Panc1 (cell line): ENCODE measurements around the gene ACACA. TPM values are rescaled to one million over a fixed set of nuclear protein-coding genes. Genes with fewer than 3 reads are reported as not detected.

ENCODE experiments used
- ATAC-seq: fragments of 200-7000 bp; cut with Tn5 transposase; 2 replicates; pipeline ENCODE4 v1.9.1; 2020; ENCODE audit warnings: mild to moderate bottlenecking, moderate library complexity
- BruUV-seq: library from RNA; stranded (reverse); fragments of 400-500 nt; replicated peaks from 2 replicates; lab custom pipeline; 2021; lab: Mats Ljungman, UMichigan
- CTCF ChIA-PET: fragments of 300-600 bp; sonication (Branson Sonifier 250); formaldehyde crosslinking; loops from one replicate; lab custom pipeline; 2022; ENCODE audit warnings: antibody characterized with exemption; lab: Charles Lee
- POLR2A ChIA-PET: fragments of 300-600 bp; sonication (Branson Sonifier 250); formaldehyde crosslinking; loops from one replicate; lab custom pipeline; 2022; ENCODE audit warnings: antibody characterized with exemption; lab: Charles Lee
- DNase-seq: peaks from one replicate; pipeline ENCODE4 v3.0.0-alpha.2; 2010; ENCODE audit warnings: low read depth, low spot score
- H3K27ac ChIP-seq: 2 replicates; pipeline ENCODE4 v1.5.1; 2011; ENCODE audit warnings: mild to moderate bottlenecking, low read length, inconsistent platforms
- H3K27me3 ChIP-seq: fragments of 200-500 bp; sonication (Bioruptor generic); 2 replicates; pipeline ENCODE4 v1.6.0; 2014; ENCODE audit warnings: low read length, inconsistent platforms; ENCODE audit not compliant: control insufficient read depth, insufficient read depth
- H3K36me3 ChIP-seq: fragments of 200-500 bp; sonication (Bioruptor generic); 2 replicates; pipeline ENCODE4 v1.5.1; 2014; ENCODE audit warnings: inconsistent platforms, mild to moderate bottlenecking, low read length, moderate library complexity; ENCODE audit not compliant: control insufficient read depth, insufficient read depth
- H3K4me1 ChIP-seq: 2 replicates; pipeline ENCODE4 v1.5.1; 2011; ENCODE audit warnings: inconsistent platforms, mild to moderate bottlenecking, low read length, moderate library complexity; ENCODE audit not compliant: control insufficient read depth, insufficient read depth
- H3K4me3 ChIP-seq, 2 experiments: 2 replicates each; pipeline ENCODE4 v1.5.1; 2011 to 2012; ENCODE audit warnings: low read depth in 2 of 2, low read length in 2 of 2, mild to moderate bottlenecking in 2 of 2, inconsistent platforms in 1 of 2, moderate library complexity in 1 of 2
- H3K9me3 ChIP-seq: fragments of 200-500 bp; sonication (Bioruptor generic); 2 replicates; pipeline ENCODE4 v1.5.1; 2014; ENCODE audit warnings: low read depth, mild to moderate bottlenecking, inconsistent platforms, low read length, moderate library complexity; ENCODE audit not compliant: control insufficient read depth, insufficient read depth
- CTCF ChIP-seq: fragments of 450-650 bp; IDR thresholded peaks from 2 replicates; pipeline ENCODE4 v1.5.1; 2017; ENCODE audit warnings: mild to moderate bottlenecking
- POLR2AphosphoS5 ChIP-seq: IDR thresholded peaks from 2 replicates; pipeline ENCODE4 v1.6.1; 2012; ENCODE audit warnings: mild to moderate bottlenecking, low read depth, low read length, moderate library complexity
- REST ChIP-seq, 2 experiments: IDR thresholded peaks; 2 replicates each; pipeline ENCODE4 v1.6.1; 2011 to 2012; ENCODE audit warnings: low read depth in 2 of 2, control low read depth in 1 of 2, low read length in 1 of 2, mild to moderate bottlenecking in 1 of 2, moderate library complexity in 1 of 2; ENCODE audit not compliant: insufficient read depth in 1 of 2
- SIN3A ChIP-seq: IDR thresholded peaks from 2 replicates; pipeline ENCODE4 v1.6.1; 2012; ENCODE audit warnings: low read depth, mild to moderate bottlenecking, low read length, moderate library complexity, borderline replicate concordance; ENCODE audit not compliant: insufficient read depth
- TCF7L2 ChIP-seq: IDR thresholded peaks from 2 replicates; pipeline ENCODE4 v1.6.1; 2011; ENCODE audit warnings: mild to moderate bottlenecking, low read depth, low read length, inconsistent platforms
- in situ Hi-C: cut with HindIII; loops from 2 replicates; pipeline ENCODE4 v1.10.0; 2016; ENCODE audit warnings: low sequenced_read_pairs, low pct_unique_long_range_greater_than_20kb
- intact Hi-C: fragments of 100-400 bp; cut with micrococcal nuclease; formaldehyde crosslinking; loops from one replicate; pipeline ENCODE4 v1.10.0; 2022; ENCODE audit not compliant: unreplicated experiment
- total RNA-seq: library from RNA; stranded (reverse); gene quantifications from one replicate; pipeline ENCODE4 v1.2.1, GENCODE V29; 2021; ENCODE audit not compliant: unreplicated experiment

Gene ACACA
- total RNA-seq, 1 experiment from 2014 or later: 131 TPM

- H3K27ac ChIP-seq: no peak overlapping the region
- H3K4me3 ChIP-seq: no peak overlapping the region
- TF ChIP-seq TCF7L2 (no peak), CTCF (no peak), REST (IDR thresholded peaks at IDR 0.05; ENCODE audit: insufficient read depth in 1 of 2, low read depth in 2 of 2, low read length in 1 of 2) (no peak), POLR2AphosphoS5 (no peak), SIN3A (no peak)
- H3K9me3 ChIP-seq: no peaks in the 10 kb centered on the region
- peaks cover 3% of the 10 kb centered on the region; the same call in 1 of the 2 replicates for H3K4me1 ChIP-seq
- CTCF ChIA-PET: no interaction called here
- no peaks in the 10 kb centered on the region for H3K27me3 ChIP-seq
- in situ Hi-C loops (no loop called here), intact Hi-C loops (no loop called here)
- POLR2A ChIA-PET: no interaction called here
- BruUV-seq: no TSS peak
- no peaks in the 10 kb centered on the region for H3K36me3 ChIP-seq
- DNase-seq (no peak), ATAC-seq (no peak)
Measured at GRCh38 chr17:37391146-37391545, 15.5 kb downstream of the ACACA start.

GRCh38 chr17:37389160-37389559, 17.5 kb downstream of the ACACA start:
- ChIA-PET CTCF (no interaction called here), POLR2A (no interaction called here)
- no peak overlapping the region for H3K4me3 ChIP-seq
- no peak for TF ChIP-seq REST (IDR thresholded peaks at IDR 0.05; ENCODE audit: insufficient read depth in 1 of 2, low read depth in 2 of 2, low read length in 1 of 2)
- no peak for TF ChIP-seq SIN3A
- no peak for TF ChIP-seq CTCF
- no peak for TF ChIP-seq POLR2AphosphoS5
- TF ChIP-seq TCF7L2: no peak
- H3K36me3 ChIP-seq: no peaks in the 10 kb centered on the region
- BruUV-seq: no TSS peak
- DNase-seq: no peak
- ATAC-seq: no peak
- no peak overlapping the region for H3K27ac ChIP-seq
- no peaks in the 10 kb centered on the region for H3K27me3 ChIP-seq
- in situ Hi-C loops (no loop called here), intact Hi-C loops (no loop called here)
- no peaks in the 10 kb centered on the region for H3K9me3 ChIP-seq
- H3K4me1 ChIP-seq: peaks cover 3% of the 10 kb centered on the region; the same call in 1 of the 2 replicates
